Mammary epithelial cell (primary cell): ENCODE results near the gene C11orf16.

Experiments used
- EZH2 ChIP-seq: IDR thresholded peaks from 2 replicates; pipeline ENCODE4 v1.6.1; 2012; ENCODE audit warnings: low read length, inconsistent platforms, borderline replicate concordance
- TF ChIP-seq, protein P1 (sequence below), 2 donors: IDR thresholded peaks in 1 of 2; conservative IDR thresholded peaks in 1 of 2; 2 replicates each; pipeline ENCODE4 v1.5.1; 2011 to 2012; ENCODE audit warnings: inconsistent platforms in 2 of 2, low read length in 2 of 2, mild to moderate bottlenecking in 2 of 2, control low read depth in 1 of 2, low read depth in 1 of 2; ENCODE audit not compliant: insufficient read depth in 1 of 2; ENCODE audit errors: extremely low read depth in 1 of 2

DNA sequence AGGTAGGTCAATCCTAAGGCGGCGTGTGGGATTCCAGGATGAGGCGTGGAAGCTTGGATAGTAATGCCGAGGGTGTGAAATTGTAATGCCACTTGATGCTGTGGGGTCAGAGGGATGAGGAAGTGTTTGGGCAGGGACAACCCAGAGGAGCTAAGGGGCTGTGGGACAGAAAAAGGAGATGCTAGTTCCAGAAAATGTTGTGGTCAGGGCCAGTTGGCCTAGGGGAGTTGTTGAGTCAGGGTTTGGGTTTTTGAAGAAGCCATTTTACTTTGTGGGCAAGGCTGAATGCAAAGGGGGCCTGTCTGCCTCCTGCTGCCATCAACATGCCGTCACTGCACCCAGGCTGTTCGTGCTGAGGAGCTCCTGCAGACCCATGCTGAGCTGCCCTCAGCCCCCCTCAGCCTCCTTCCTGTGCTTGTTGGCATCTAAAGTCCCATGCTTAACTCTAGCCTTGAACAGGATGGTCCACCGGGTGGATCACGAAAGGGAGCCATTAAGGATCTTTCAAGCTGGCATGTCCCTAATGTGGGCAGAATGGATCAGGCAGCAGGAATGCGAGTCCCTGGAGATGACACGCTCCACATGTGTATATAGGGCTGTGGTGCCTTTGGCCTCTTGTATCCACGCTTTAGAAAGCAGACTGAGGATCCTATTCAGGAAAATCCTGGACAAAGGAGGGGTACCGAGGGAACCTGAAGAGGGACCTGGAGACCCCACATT is 2.1 kb downstream of the C11orf16 start:
- TF ChIP-seq, protein P1, sequence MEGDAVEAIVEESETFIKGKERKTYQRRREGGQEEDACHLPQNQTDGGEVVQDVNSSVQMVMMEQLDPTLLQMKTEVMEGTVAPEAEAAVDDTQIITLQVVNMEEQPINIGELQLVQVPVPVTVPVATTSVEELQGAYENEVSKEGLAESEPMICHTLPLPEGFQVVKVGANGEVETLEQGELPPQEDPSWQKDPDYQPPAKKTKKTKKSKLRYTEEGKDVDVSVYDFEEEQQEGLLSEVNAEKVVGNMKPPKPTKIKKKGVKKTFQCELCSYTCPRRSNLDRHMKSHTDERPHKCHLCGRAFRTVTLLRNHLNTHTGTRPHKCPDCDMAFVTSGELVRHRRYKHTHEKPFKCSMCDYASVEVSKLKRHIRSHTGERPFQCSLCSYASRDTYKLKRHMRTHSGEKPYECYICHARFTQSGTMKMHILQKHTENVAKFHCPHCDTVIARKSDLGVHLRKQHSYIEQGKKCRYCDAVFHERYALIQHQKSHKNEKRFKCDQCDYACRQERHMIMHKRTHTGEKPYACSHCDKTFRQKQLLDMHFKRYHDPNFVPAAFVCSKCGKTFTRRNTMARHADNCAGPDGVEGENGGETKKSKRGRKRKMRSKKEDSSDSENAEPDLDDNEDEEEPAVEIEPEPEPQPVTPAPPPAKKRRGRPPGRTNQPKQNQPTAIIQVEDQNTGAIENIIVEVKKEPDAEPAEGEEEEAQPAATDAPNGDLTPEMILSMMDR (conservative IDR thresholded peaks at IDR 0.05 in 1 of 2, IDR thresholded peaks at IDR 0.05 in 1 of 2; ENCODE audit: extremely low read depth in 1 of 2, insufficient read depth in 1 of 2, low read depth in 1 of 2, low read length in 2 of 2), result no peak
- no peak for TF ChIP-seq EZH2
